Endothelial cell of umbilical vein (primary cell): ENCODE results near the gene PNLIPRP1. TPM values are rescaled to one million over a fixed set of nuclear protein-coding genes. Genes with fewer than 3 reads are reported as not detected.

Experiments
- BruUV-seq: library from RNA; stranded (reverse); fragments of 400-500 nt; replicated peaks from 2 replicates; lab custom pipeline; 2021; lab: Mats Ljungman, UMichigan
- CTCF ChIA-PET: fragments of 300-600, 350-600 bp; sonication (Branson Sonifier 250); formaldehyde crosslinking; loops from one replicate; lab custom pipeline; 2021; ENCODE audit warnings: antibody characterized with exemption, inconsistent platforms; lab: Charles Lee
- POLR2A ChIA-PET: fragments of 300-600, 350-600 bp; sonication (Branson Sonifier 250); formaldehyde crosslinking; loops from one replicate; lab custom pipeline; 2021; ENCODE audit warnings: antibody characterized with exemption, inconsistent platforms; lab: Charles Lee
- DNase-seq: peaks from one replicate; pipeline ENCODE4 v3.0.0-alpha.2; 2011; ENCODE audit warnings: low read depth, low spot score
- FAIRE-seq: peaks from 2 replicates; lab custom pipeline; 2011; peaks lifted over from hg19 to GRCh38; lab: Jason Lieb, UNC
- H2AFZ ChIP-seq: 2 replicates; pipeline ENCODE4 v1.6.0; 2012; ENCODE audit warnings: low read depth, low read length, control low read depth, inconsistent platforms
- H3K27ac ChIP-seq: 2 replicates; pipeline ENCODE4 v1.5.1; 2011; ENCODE audit warnings: low read depth, mild to moderate bottlenecking, control low read depth, low read length, moderate library complexity; ENCODE audit not compliant: insufficient read depth
- H3K27me3 ChIP-seq, 2 experiments: 2 replicates each; pipeline versions ENCODE4 v1.6.0 to v1.6.1; 2011; ENCODE audit warnings: low read length in 2 of 2, mixed read lengths in 1 of 2; ENCODE audit not compliant: control insufficient read depth in 2 of 2, insufficient read depth in 2 of 2
- H3K36me3 ChIP-seq, 2 experiments: 2 replicates in 1 of 2; 3 replicates in 1 of 2; pipeline ENCODE4 v1.5.1; 2011; ENCODE audit warnings: low read length in 2 of 2, mild to moderate bottlenecking in 1 of 2, moderate library complexity in 1 of 2; ENCODE audit not compliant: control insufficient read depth in 2 of 2, insufficient read depth in 2 of 2; ENCODE audit errors: extremely low read depth in 1 of 2
- H3K4me1 ChIP-seq: 3 replicates; pipeline ENCODE4 v1.5.1; 2011; ENCODE audit warnings: mild to moderate bottlenecking, low read length; ENCODE audit not compliant: control insufficient read depth, insufficient read depth; ENCODE audit errors: extremely low read depth
- H3K4me2 ChIP-seq: 2 replicates; pipeline ENCODE4 v1.6.1; 2011; ENCODE audit warnings: low read length, control low read depth, mixed read lengths; ENCODE audit not compliant: insufficient read depth
- H3K4me3 ChIP-seq, 3 experiments: fragments of 200-600 bp in 1 of 3; sonication (generic), shearing (Covaris generic) in 1 of 3; replicated peaks in 1 of 3; 2 replicates each; pipeline ENCODE4 v1.5.1; 2011 to 2016; ENCODE audit warnings: control low read depth in 3 of 3, low read length in 3 of 3, mild to moderate bottlenecking in 2 of 3, inconsistent platforms in 1 of 3, low read depth in 1 of 3, moderate library complexity in 1 of 3; ENCODE audit not compliant: insufficient read depth in 1 of 3
- H3K79me2 ChIP-seq: 2 replicates; pipeline ENCODE4 v1.6.0; 2012; ENCODE audit warnings: low read length, inconsistent platforms; ENCODE audit not compliant: control insufficient read depth, insufficient read depth
- H3K9ac ChIP-seq: replicated peaks from 2 replicates; pipeline ENCODE3; 2011; ENCODE audit warnings: low read length, control low read depth; ENCODE audit not compliant: insufficient read depth; ENCODE audit errors: extremely low read depth
- H3K9me1 ChIP-seq: replicated peaks from 3 replicates; pipeline ENCODE4 v1.6.0; 2011; ENCODE audit warnings: mild to moderate bottlenecking, low read length; ENCODE audit not compliant: control insufficient read depth, insufficient read depth; ENCODE audit errors: extremely low read depth
- H3K9me3 ChIP-seq: replicated peaks from 2 replicates; pipeline ENCODE4 v1.5.1; 2012; ENCODE audit warnings: low read length, inconsistent platforms; ENCODE audit not compliant: control insufficient read depth, insufficient read depth
- H4K20me1 ChIP-seq: replicated peaks from 2 replicates; pipeline ENCODE3; 2011; ENCODE audit warnings: mild to moderate bottlenecking, low read length; ENCODE audit not compliant: control insufficient read depth, insufficient read depth; ENCODE audit errors: extremely low read depth
- CTCF ChIP-seq, 2 donors: IDR thresholded peaks; 1 replicate in 1 of 2; 2 replicates in 1 of 2; pipeline ENCODE4 v1.5.1; 2011; ENCODE audit warnings: low read length in 2 of 2, mild to moderate bottlenecking in 2 of 2, moderate library complexity in 2 of 2, control low read depth in 1 of 2, inconsistent platforms in 1 of 2, low read depth in 1 of 2; ENCODE audit not compliant: insufficient read depth in 1 of 2; ENCODE audit errors: extremely low read depth in 1 of 2
- EZH2 ChIP-seq: IDR thresholded peaks from 2 replicates; pipeline ENCODE4 v1.6.1; 2012; ENCODE audit warnings: borderline replicate concordance, low read depth, mild to moderate bottlenecking, moderate library complexity, low read length, inconsistent platforms; ENCODE audit not compliant: severe bottlenecking
- FOS ChIP-seq: IDR thresholded peaks from 2 replicates; pipeline ENCODE4 v1.6.1; 2011; ENCODE audit warnings: mild to moderate bottlenecking, low read length, moderate library complexity, borderline replicate concordance; ENCODE audit not compliant: insufficient read depth
- GATA2 ChIP-seq: IDR thresholded peaks from 2 replicates; pipeline ENCODE4 v1.7.0; 2011; ENCODE audit warnings: low read depth, mild to moderate bottlenecking, moderate library complexity, mixed read lengths, low read length; ENCODE audit not compliant: insufficient read length, insufficient read depth
- JUN ChIP-seq: IDR thresholded peaks from 2 replicates; pipeline ENCODE4 v1.6.1; 2011; ENCODE audit warnings: borderline replicate concordance, low read depth; ENCODE audit not compliant: insufficient read length, insufficient read depth
- MAX ChIP-seq: IDR thresholded peaks from 2 replicates; pipeline ENCODE4 v1.6.1; 2011; ENCODE audit not compliant: insufficient read depth, insufficient read length
- MYC ChIP-seq: IDR thresholded peaks from one replicate; pipeline ENCODE4 v1.6.1; 2011; ENCODE audit warnings: mild to moderate bottlenecking, low read depth, low read length
- POLR2A ChIP-seq: IDR thresholded peaks from 2 replicates; pipeline ENCODE4 v1.6.1; 2012; ENCODE audit warnings: low read depth, mild to moderate bottlenecking, control low read depth, low read length
- POLR2AphosphoS5 ChIP-seq: IDR thresholded peaks from 2 replicates; pipeline ENCODE4 v1.6.1; 2012; ENCODE audit warnings: low read depth, mild to moderate bottlenecking, control low read depth, low read length, moderate library complexity; ENCODE audit not compliant: insufficient read depth
- dilution Hi-C: fragments of 300-500 bp; cut with MboI; formaldehyde crosslinking; loops from one replicate; pipeline ENCODE4 v1.15.0; 2019; ENCODE audit warnings: low sequenced_read_pairs; ENCODE audit not compliant: extremely low pct_ligation_motif_present
- intact Hi-C: fragments of 100-400 bp; cut with micrococcal nuclease; formaldehyde crosslinking; loops from one replicate; pipeline ENCODE4 v1.10.0; 2022
- polyA plus RNA-seq, 4 experiments: library from polyadenylated mRNA; depleted of rRNA in 3 of 4; stranded (reverse) in 3 of 4; unstranded in 1 of 4; fragments of >200 nt; gene quantifications; 2 replicates each; pipeline versions ENCODE4 v1.2.1 to v1.2.3, GENCODE V29; 2011 to 2012; ENCODE audit warnings: missing spikeins in 1 of 4
- total RNA-seq: library from RNA; stranded (reverse); gene quantifications from 2 replicates; pipeline ENCODE4 v1.2.3, GENCODE V29; 2021

The PNLIPRP1 gene
- total and polyA plus RNA-seq, 2 donors (not counting 3 experiments of a cell fraction or from before 2014, with no cell fraction given) = not detected

- Histone ChIP-seq H3K4me2 (no peak overlapping the region), H3K79me2 (no peaks in the 10 kb centered on the region), H2AFZ (no peak overlapping the region), H3K4me1 (no peaks in the 10 kb centered on the region), H3K9ac (no peak overlapping the region), H3K4me3 (no peak overlapping the region), H4K20me1 (no peaks in the 10 kb centered on the region), H3K27ac (no peak overlapping the region), H3K9me1 (no peaks in the 10 kb centered on the region), H3K36me3 (no peaks in the 10 kb centered on the region), H3K27me3 (no peaks in the 10 kb centered on the region), H3K9me3 (no peaks in the 10 kb centered on the region)
- TF ChIP-seq MAX (no peak), MYC (no peak), EZH2 (no peak), FOS (no peak), GATA2 (no peak), CTCF (IDR thresholded peaks at IDR 0.05; ENCODE audit: extremely low read depth in 1 of 2, insufficient read depth in 1 of 2, low read depth in 1 of 2, low read length in 2 of 2) (no peak), POLR2A (no peak), POLR2AphosphoS5 (no peak), JUN (no peak)
- BruUV-seq = no TSS peak
- FAIRE-seq = no peak
- intact Hi-C loops = no loop called here
- DNase-seq = no peak
- dilution Hi-C loops = no loop called here
- ChIA-PET CTCF (no interaction called here), POLR2A (no interaction called here)
These were observed 34.9 kb upstream of the PNLIPRP1 start for GRCh38 chr10:116555880-116556279.
